Adrenal gland (tissue), 12 donors: ENCODE measurements around the gene ADAM30. TPM values are rescaled to one million over a fixed set of nuclear protein-coding genes. Genes with fewer than 3 reads are reported as not detected.

ENCODE experiments used
- DNase-seq, 7 donors: peaks; one replicate each; pipeline ENCODE4 v3.0.0-alpha.2; 2019 to 2020
- H3K27ac ChIP-seq, 5 donors: fragments of 200-600 bp; sonication (generic) in 4 of 5; 1 replicate in 3 of 5; 2 replicates in 2 of 5; pipeline versions ENCODE4 v1.5.1 to v1.8.0; 2016 to 2020; ENCODE audit warnings: mild to moderate bottlenecking in 1 of 5
- H3K27me3 ChIP-seq: fragments of 200-600 bp; 2 replicates; pipeline ENCODE4 v1.8.0; 2021
- H3K36me3 ChIP-seq, 2 donors: fragments of 200-600 bp; replicated peaks in 1 of 2; 1 replicate in 1 of 2; 2 replicates in 1 of 2; pipeline versions ENCODE4 v1.5.1 to v1.8.0; 2018 to 2022
- H3K4me1 ChIP-seq, 2 donors: fragments of 200-600 bp; replicated peaks in 1 of 2; 1 replicate in 1 of 2; 2 replicates in 1 of 2; pipeline versions ENCODE4 v1.5.1 to v1.8.0; 2018 to 2021
- H3K4me3 ChIP-seq, 4 donors: fragments of 200-600 bp; sonication (generic) in 3 of 4; one replicate each; pipeline ENCODE4 v1.5.1; 2016 to 2018
- H3K9me3 ChIP-seq, 3 donors: fragments of 200-600 bp; sonication (generic) in 1 of 3; replicated peaks in 1 of 3; 1 replicate in 2 of 3; 2 replicates in 1 of 3; pipeline versions ENCODE4 v1.5.1 to v1.8.0; 2016 to 2021
- POLR2A ChIP-seq, 2 donors: fragments of 450-650 bp; IDR thresholded peaks; one replicate each; pipeline ENCODE4 v1.6.1; 2017; ENCODE audit warnings: antibody characterized with exemption in 2 of 2, mild to moderate bottlenecking in 2 of 2, moderate library complexity in 1 of 2
- WGBS, 4 donors: extraction: QIAGEN DNeasy Blood & Tissue Kit in 2 of 4; methylation state at CpG; one replicate each; pipeline versions ENCODE4 v1.1.5 to v1.1.7; 2013 to 2017; 5-methylcytosine and 5-hydroxymethylcytosine counted together
- intact Hi-C, 2 donors: fragments of 100-400 bp; cut with DNase I; formaldehyde crosslinking; loops; one replicate each; pipeline versions ENCODE4 v1.14.1 to v1.15.0; 2022 to 2023
- polyA plus RNA-seq, 3 donors: library from polyadenylated mRNA; stranded (reverse); fragments of 200-250 nt in 2 of 3; fragments of 350-450 nt in 1 of 3; fragmentation: Illumina TruSeq in 1 of 3; extraction: RNeasy Lipid Tissue Mini Kit (QIAGEN cat#74804) in 1 of 3; gene quantifications; one replicate each; pipeline ENCODE4 v1.2.3, GENCODE V29; 2013 to 2014
- total RNA-seq, 9 donors: library from RNA; depleted of rRNA in 4 of 9; stranded (reverse); fragments of >200 nt in 4 of 9; fragments of 120-200 nt in 1 of 9; fragmentation: NEBNext Ultra II Directional in 1 of 9; extraction: Animal tissue kit (Norgen Biotek cat#: 25700) in 1 of 9; gene quantifications; one replicate each; pipeline versions ENCODE4 v1.1.0 to v1.2.4, GENCODE V29; 2013 to 2023
- TF ChIP-seq, protein P1 (sequence below), 6 experiments: fragments of 450-650 bp in 4 of 6; fragments of 200-600 bp in 2 of 6; sonication (generic) in 1 of 6; IDR thresholded peaks; 1 replicate in 5 of 6; 2 replicates in 1 of 6; pipeline versions ENCODE4 v1.5.1 to v1.8.0; 2016 to 2021; ENCODE audit warnings: antibody characterized with exemption in 6 of 6, mild to moderate bottlenecking in 2 of 6, moderate library complexity in 1 of 6
- donor health status: healthy with polysubstance abuse.
- donor health status: Bipolar disorder and iron deficiency.
- donor health status: DM: yes; HTN: yes; CAD: no.
- donor health status: DM: no; HTN: no; CAD: no.
- donor health status: DM: no; HTN: no; CAD: no.
- donor health status: DM: yes; HTN: yes; CAD: no.

ADAM30 gene
- total and polyA plus RNA-seq, 12 donors: not detected

DNA sequence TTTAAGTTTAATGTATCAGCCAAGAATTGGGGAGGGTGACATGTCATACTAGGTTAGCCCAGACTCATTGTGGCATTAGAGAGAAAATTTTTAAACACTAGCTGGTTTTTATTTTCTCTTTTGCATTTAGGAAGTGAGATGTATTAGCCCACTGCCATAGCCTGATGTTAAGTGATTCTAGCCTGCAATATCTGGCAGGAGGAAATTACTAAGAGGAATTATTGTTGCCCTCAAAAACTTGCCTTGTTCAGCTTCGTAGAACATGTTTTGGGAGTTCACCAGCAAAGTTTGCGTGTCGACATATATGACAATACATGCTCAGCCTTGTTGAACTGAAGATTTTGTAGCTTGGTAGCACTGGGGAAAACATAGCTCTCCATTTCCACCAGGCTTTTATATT lies 12.5 kb downstream of the ADAM30 start:
- WGBS, 4 donors: 82 to 92% (median 88%) methylated on average over 3 of the region's 3 CpGs
- Histone ChIP-seq H3K9me3 (no peaks in the 10 kb centered on the region), H3K27me3 (peaks cover 7% of the 10 kb centered on the region), H3K27ac (no peak overlapping the region), H3K4me3 (no peak overlapping the region), H3K36me3 (no peaks in the 10 kb centered on the region), H3K4me1 (no peaks in the 10 kb centered on the region)
- intact Hi-C loops: no loop called here
- no peak for DNase-seq
- TF ChIP-seq POLR2A (IDR thresholded peaks at IDR 0.05): no peak
- TF ChIP-seq, protein P1, sequence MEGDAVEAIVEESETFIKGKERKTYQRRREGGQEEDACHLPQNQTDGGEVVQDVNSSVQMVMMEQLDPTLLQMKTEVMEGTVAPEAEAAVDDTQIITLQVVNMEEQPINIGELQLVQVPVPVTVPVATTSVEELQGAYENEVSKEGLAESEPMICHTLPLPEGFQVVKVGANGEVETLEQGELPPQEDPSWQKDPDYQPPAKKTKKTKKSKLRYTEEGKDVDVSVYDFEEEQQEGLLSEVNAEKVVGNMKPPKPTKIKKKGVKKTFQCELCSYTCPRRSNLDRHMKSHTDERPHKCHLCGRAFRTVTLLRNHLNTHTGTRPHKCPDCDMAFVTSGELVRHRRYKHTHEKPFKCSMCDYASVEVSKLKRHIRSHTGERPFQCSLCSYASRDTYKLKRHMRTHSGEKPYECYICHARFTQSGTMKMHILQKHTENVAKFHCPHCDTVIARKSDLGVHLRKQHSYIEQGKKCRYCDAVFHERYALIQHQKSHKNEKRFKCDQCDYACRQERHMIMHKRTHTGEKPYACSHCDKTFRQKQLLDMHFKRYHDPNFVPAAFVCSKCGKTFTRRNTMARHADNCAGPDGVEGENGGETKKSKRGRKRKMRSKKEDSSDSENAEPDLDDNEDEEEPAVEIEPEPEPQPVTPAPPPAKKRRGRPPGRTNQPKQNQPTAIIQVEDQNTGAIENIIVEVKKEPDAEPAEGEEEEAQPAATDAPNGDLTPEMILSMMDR (IDR thresholded peaks at IDR 0.05): no peak

DNA sequence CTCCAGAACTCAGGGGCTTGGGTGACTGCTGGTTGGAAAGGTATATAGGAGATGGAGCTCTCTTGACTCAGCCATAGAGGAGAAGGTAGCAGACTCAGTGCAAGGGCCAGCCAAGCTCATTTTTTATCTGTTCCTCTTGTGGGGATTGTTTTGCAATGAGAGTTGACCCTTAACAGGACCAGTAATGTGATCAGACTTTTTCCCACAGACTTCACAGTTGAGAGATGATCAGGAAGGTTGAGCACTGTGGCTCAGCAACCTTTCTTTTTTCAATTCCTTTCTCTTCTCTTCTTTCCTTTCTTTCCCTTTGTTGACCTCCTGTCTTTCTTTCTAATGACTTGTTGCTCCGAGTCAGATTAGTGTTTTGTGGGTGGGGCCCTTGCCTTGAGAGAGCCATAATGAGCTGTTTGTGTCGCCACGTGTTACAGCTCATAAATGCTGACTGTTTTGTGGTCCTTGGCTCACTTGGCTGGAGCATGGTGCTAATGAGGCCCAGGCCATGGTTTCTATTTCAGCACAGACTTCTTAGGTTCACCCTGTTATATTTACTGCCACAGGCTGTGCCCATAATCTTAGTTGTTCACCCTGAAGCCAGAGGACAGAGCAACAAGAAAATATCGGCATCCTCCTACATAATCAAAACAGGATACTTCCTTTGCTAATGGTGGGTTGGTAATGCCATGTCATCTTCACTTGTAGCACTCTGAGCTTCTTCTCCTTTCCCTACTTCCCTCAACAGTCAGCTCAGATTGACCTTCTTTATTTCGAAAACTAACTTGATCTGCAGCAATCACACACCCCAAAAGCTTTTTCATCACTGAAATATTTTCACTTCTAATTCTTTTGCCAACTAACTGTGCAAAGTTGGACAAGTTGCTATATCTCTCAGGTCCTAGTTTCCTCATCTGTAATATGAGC lies 13.9 kb downstream of the ADAM30 start:
- no peak for DNase-seq
- intact Hi-C loops: no loop called here
- Histone ChIP-seq H3K9me3 (no peaks in the 10 kb centered on the region), H3K27me3 (peaks cover 7% of the 10 kb centered on the region), H3K4me1 (no peaks in the 10 kb centered on the region), H3K4me3 (no peak overlapping the region), H3K36me3 (no peaks in the 10 kb centered on the region), H3K27ac (no peak overlapping the region)
- TF ChIP-seq, protein P1 (IDR thresholded peaks at IDR 0.05): no peak
- no peak for TF ChIP-seq POLR2A (IDR thresholded peaks at IDR 0.05)
- WGBS, 4 donors: 65 to 76% (median 72%) methylated on average over 5 of the region's 5 CpGs

DNA sequence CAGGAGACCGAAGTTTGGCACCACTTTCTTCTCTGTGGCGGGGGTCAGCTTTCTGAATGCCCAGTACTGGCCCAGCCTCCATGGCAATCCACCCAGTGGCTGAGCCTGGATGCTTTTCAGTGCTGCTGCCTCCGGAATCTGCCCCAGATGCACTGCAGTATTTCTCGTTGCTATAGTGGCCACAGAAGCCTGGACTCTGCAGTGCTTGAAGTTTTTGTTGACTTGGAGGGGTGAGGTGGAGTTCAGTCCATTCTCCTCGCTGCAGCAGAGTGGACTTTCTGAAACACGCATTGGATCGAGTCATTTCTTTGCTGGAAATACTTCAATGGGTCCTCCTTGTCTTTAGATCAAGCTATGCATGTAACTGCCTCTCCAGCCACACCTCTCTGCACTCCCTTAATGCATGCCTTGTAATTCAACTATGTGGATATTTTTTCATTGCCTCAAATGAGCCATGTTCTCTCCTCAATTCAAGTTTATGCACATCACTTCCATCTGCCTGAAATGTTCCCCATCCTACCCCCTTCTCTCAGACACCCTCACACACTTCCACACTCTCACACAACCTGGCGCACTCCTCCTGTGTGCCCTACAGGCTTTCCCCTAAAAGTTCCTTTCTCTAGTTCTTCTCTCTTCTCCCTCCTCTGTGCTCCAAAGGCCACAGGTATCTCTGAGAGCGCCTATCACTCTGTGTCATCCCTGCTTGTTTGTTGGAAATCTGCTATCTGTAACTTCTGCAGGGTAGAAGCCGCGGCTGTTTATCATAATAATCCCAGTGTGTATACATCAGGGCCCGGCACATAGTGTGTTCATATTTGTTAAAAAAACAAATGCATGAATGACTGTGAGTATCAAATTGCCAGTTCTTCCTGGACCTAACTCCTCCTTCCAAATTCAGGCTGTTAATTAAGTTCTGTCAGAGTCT lies 16.5 kb downstream of the ADAM30 start:
- intact Hi-C loops: no loop called here
- Histone ChIP-seq H3K27ac (no peak overlapping the region), H3K9me3 (no peaks in the 10 kb centered on the region), H3K4me3 (no peak overlapping the region), H3K27me3 (no peaks in the 10 kb centered on the region), H3K36me3 (no peaks in the 10 kb centered on the region), H3K4me1 (no peaks in the 10 kb centered on the region)
- DNase-seq: no peak
- WGBS, 4 donors: 76 to 90% (median 88%) methylated on average over 9 to 12 of the region's 12 CpGs
- no peak for TF ChIP-seq POLR2A (IDR thresholded peaks at IDR 0.05)
- TF ChIP-seq, protein P1 (IDR thresholded peaks at IDR 0.05): no peak

DNA sequence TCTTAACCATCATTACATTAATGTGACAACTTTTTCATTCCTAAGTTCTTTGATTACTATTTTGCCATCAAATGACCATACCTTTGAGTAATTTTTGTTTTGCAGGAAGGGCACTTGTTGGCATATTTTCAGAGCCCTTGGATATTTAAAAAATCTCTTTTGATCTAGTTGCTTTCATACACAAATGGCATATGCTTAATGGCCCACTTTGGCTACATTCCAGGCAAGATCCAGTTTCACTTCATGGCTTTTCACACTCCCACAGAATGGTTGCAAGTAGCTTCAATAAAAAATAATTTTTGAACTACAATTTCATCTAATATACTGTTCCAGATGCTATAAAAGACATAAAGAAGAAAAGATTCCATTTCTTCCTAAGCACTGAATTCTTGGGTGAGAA lies 18.1 kb downstream of the ADAM30 start:
- no peaks in the 10 kb centered on the region for H3K27me3 ChIP-seq
- H3K4me1 ChIP-seq: no peaks in the 10 kb centered on the region
- no peaks in the 10 kb centered on the region for H3K36me3 ChIP-seq
- TF ChIP-seq, protein P1 (IDR thresholded peaks at IDR 0.05): no peak
- intact Hi-C loops: no loop called here
- no peak overlapping the region for H3K4me3 ChIP-seq
- no peak overlapping the region for H3K27ac ChIP-seq
- no peaks in the 10 kb centered on the region for H3K9me3 ChIP-seq
- no peak for DNase-seq
